Measurements from ENCODE around the gene PSMA1.

PSMA1 gene

DNA sequence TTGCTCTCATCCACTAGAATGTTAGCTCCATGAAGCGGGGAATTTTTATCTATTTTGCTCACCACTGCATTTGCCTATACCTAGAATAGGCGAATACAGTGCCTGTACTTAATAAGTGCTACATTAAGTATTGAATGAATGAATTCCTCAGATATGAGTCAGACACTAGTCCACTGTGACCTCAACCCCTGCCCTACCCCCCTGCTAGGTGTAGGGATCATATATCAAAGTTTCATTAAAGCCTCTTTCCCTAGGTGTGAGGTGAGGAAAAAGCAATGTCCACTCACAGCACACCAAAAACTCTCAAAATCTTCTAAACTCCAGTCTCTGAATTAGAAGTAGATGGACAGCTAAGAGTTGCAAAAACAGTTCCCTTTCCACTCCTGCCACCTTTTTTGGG, 9.8 kb upstream of the PSMA1 start:
- no peak for DNase-seq (ENCODE audit: low read depth in 2 of 2)

DNA sequence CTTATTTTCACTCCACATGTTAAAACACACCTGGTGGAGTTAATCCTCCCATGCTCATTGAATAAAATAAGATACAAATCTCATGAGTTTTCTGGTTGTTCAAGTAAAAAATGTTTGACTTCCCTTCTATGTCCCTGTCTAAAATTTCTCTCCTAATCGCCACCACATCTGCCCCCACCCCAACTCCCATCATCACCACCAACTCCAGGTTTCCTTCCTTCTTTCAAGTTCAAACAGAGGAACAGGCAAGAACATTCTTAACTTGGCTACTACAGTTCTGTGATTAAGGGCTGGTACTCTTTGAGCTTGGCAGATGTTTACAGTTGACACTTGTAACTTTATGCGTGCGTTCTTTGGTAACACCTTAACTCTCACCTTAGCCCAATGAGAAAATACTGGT, 9.1 kb upstream of the PSMA1 start:
- DNase-seq (ENCODE audit: low read depth in 2 of 2): no peak

GRCh38 chr11:14522801-14523200, 2.6 kb upstream of the PSMA1 start:
- DNase-seq (ENCODE audit: low read depth in 2 of 2): no peak

- no peak for DNase-seq (ENCODE audit: low read depth in 2 of 2)
Measured at GRCh38 chr11:14522245-14522644, 2.1 kb upstream of the PSMA1 start.

DNA sequence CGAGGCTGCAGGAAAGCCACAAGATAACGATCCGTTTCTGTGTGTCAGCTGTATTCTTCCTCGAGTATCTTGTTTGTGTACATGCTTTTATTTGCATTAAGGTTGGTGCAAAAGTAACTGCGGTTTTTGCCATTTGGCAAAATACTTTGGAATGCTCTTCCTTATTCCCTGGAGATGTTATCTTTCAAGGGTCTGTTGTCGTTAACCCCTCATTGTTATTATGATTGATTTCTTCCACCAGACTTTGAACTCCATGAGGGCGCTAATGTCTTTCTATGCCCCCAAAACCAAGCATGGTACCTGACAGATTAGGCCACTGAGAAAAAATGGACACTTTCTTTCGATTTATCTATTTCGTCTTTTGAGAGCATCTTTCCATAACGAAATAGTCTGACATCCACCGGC, 563 bp upstream of the PSMA1 start:
- DNase-seq (ENCODE audit: low read depth in 2 of 2): no peak

DNA sequence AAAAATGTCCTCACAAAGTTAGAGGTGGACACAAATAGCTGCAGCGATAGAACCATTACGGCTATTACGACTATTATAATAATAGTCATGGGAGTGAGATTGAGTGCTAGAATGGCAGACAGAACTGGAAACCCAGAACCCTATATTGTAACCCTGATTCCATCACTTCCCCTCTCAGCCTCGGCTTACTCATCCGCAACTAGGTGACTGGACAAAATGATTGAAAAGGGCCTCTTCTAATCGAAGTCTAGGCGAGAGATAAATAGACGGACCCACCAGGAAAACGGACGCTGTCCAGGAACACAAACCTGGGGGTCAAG, 629 bp downstream of the PSMA1 start:
- DNase-seq (ENCODE audit: low read depth in 2 of 2): no peak

GRCh38 chr11:14518820-14519219, 1.4 kb downstream of the PSMA1 start:
- DNase-seq (ENCODE audit: low read depth in 2 of 2): no peak

- DNase-seq (ENCODE audit: low read depth in 2 of 2): no peak
Measured at GRCh38 chr11:14513800-14514199, 6.4 kb downstream of the PSMA1 start.

GRCh38 chr11:14506532-14506931, 13.7 kb downstream of the PSMA1 start:
- no peak for DNase-seq (ENCODE audit: low read depth in 2 of 2)

- DNase-seq (ENCODE audit: low read depth in 2 of 2): no peak
Measured at GRCh38 chr11:14503023-14503422, 17.2 kb downstream of the PSMA1 start.

GRCh38 chr11:14502039-14502438, 18.1 kb downstream of the PSMA1 start:
- no peak for DNase-seq (ENCODE audit: low read depth in 2 of 2)

- peak in 1 of 2 donors; percentile 34 for DNase-seq (ENCODE audit: low read depth in 2 of 2)
Measured at GRCh38 chr11:14500181-14500651, 20.0 kb downstream of the PSMA1 start.

DNA sequence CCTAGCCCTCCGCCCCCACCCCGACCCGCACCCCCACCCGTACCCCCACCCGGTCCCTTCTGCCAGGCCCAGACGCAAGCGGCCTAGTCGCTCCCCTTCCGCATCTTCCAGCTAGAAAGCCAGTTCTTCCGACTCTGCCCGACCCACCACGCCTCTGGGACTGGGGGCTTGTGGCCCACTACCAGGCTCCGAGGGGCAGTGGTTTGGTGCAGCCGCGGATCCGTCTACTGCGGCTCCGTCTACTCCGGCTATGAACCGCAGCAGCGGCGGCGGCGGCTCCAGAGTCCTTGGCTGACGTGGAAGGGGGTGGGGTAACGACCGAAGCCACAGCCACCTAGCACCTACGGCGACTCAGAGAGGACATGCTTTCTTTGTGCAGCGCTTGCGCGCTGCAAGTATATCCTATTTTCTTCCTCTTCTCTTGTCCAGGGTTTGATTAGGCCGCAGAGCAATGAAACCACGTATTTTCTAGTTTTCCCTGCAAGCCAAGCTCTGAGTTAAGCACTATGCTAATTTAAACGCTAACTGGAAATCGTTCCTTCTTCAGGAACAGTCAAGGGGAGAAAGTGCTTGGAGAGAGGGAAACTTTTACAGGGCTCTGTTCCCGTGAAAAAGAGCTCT, 20.5 kb downstream of the PSMA1 start, which contains the start of gene COPB1:
Gene COPB1 (minus strand): TSS at position 252 of the 621 bp plus-strand sequence. CDS start 883 bp downstream, outside the sequence.
- peak; percentile 84 to 90 for DNase-seq (ENCODE audit: low read depth in 2 of 2)

DNA sequence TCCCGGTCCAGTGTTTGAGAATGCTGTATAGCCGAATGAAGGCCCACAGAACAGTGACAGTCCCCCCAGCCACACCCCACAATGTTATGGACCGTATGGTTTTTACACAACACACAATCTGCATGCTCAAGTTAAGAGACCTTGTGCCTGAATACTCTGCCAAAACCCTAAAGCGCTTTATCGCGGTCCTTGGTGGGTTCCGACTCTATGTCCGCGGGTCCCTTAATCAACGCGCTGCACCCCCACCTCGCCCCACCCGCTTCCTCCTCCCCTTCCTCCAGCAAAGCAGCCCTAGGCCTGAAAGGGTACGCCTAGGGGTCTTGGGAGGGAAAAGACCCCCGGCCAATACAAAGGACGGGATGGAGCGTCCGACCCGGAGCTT, 21.0 kb downstream of the PSMA1 start:
- DNase-seq (ENCODE audit: low read depth in 2 of 2): peak; percentile 11 to 17

- DNase-seq (ENCODE audit: low read depth in 2 of 2): no peak
Measured at GRCh38 chr11:14480716-14481115, 39.5 kb downstream of the PSMA1 start.

DNA sequence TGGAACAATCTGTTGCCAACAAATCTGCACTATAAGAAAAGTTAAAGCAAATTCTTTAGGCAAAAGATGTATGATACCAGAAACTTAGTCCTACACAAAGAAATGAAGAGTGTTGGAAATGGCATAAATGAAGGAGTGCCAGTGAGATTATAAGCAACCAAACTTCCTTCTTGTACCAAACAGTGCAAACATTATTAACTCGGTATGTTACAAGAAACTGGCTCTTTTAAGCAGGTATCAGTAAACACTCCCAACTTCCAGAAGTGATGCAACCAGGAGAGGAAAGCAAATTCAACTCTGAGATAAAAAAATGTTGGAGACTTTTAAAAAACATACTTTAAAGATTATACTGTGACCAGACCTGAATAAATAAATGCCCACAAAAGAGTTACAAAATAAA, 49.1 kb downstream of the PSMA1 start:
- DNase-seq (ENCODE audit: low read depth in 2 of 2): no peak

DNA sequence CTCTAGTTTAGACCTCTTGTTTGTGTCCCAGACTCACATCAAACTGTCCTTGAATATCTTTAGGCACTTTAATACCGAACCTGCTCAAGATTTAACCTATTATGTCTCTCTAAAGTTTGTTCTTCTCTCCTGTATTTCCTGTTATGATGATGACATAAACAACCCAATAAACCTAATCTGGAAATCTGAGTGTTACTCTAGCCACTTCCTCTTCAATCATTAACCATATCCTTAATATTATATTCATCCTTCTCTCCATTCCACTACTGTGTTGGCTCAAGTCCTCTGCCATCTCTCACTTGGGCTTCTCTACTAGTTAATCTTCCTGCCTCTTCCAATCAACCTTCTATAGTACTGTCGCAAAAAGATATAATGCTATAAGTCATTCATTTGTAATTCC, 56.6 kb downstream of the PSMA1 start:
- no peak for DNase-seq (ENCODE audit: low read depth in 2 of 2)

- DNase-seq (ENCODE audit: low read depth in 2 of 2): no peak
Measured at GRCh38 chr11:14460147-14460546, 60.0 kb downstream of the PSMA1 start.

DNA sequence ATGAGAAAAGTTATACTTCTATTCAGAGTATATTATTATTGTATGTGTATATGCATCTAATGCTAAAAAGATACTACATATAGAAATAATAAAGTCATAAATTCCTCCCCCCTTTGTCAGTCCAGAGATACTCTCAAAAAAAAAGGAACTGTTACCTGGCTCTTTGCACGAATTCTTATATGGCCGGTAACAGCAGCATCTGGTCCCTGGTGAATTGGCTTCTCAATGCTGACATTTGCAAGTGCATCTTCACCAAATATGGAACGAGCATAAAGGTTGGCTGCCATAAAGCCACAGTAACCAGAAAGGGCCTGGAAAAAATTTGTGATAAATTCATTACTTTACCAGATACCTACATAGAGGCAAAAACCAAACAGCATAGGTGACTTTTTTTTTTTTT, 61.8 kb downstream of the PSMA1 start:
- DNase-seq (ENCODE audit: low read depth in 2 of 2): no peak

GRCh38 chr11:14455648-14456430, 64.3 kb downstream of the PSMA1 start:
- DNase-seq (ENCODE audit: low read depth in 2 of 2): no peak

Measured in stimulated activated CD8-positive, alpha-beta memory T cell treated with anti-CD3 and anti-CD28 coated beads, Interleukin-2, amount 100 ng/mL, for 48 hours (primary cell).